ENCODE measurements around the gene SMARCC1.
"Not testable (repeated sequence)": the region's sequence is repeated elsewhere in the genome, so short reads cannot be mapped to it uniquely, and the experiment has no call there.

The SMARCC1 gene

DNA sequence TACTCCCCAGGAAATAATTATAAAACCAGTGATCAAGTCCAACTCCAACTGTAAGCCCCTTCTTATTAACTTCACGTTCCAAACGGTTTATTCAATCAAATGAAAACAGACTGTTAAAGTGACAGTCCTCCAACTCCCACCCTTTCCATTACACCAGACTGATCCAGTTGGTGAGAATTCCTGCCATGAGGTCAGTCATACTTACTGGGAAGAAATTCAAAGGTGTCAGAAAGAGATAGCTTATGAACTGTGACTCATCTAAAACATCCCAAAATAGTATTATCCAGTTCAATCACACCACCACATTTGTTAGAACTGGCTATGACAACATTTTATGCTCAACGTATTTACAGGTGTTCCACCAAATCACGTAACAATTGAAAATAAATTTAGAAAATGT, 19.5 kb downstream of the SMARCC1 start:
- no peak for DNase-seq

DNA sequence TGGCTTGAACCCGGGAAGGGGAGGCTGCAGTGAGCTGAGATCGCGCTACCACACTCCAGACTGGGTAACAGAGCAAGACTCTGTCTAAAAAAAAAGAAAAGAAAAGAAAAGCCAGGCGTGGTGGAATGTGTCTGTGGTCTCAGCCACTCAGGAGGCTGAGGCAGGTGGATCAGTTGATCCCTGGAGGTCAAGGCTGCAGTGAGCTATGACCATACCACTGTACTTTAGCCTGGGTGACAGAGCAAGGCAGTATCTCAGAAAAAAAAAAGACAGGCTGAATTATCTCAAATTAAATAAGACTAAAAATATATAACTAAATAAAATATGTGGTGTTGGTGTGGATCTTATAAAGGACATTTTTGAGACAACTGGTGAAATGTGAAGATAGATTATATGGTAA, 20.6 kb downstream of the SMARCC1 start:
- no peak for DNase-seq

GRCh38 chr3:47760207-47760606, 21.5 kb downstream of the SMARCC1 start:
- not testable (repeated sequence) for DNase-seq

GRCh38 chr3:47758261-47759025, 23.2 kb downstream of the SMARCC1 start:
- no peak for DNase-seq

DNA sequence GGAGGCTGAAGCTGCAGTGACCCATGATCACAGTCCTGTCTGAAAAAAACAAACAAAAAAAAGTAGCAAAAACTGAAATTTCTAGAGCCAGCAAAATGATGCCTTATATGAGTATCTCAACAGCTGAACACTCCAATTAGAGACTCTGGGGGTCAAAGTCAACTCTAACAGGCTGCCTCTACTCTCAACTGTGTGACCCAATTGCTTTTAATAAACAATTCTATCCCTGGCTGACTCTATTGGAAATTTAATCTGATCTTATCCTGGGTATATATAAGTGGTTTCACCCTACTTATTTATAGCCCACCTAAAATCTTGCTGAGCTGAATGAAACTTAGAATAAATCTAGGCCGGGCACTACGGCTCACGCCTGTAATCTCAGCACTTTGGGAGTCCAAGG, 29.0 kb downstream of the SMARCC1 start:
- no peak for DNase-seq

GRCh38 chr3:47750811-47751354, 30.8 kb downstream of the SMARCC1 start:
- not testable (repeated sequence) for DNase-seq

DNA sequence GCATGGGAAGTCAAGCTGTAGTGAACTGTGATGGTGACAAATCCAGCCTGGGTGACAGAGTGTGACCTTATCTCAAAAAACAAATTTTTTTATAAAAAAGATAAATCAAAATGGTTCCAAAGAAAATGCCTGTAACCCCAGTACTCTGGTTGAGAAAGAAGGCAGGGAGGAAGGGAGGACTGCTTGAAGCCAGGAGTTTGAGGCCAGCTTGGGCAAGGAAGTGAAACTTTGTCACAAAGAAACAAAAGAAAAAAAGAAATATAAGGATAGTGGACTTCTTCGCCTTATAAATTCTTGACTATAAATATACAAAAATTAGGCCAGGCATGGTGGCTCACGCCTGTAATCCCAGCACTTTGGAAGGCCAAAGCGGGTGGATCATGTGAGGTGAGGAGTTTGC, 34.1 kb downstream of the SMARCC1 start:
- DNase-seq: no peak

DNA sequence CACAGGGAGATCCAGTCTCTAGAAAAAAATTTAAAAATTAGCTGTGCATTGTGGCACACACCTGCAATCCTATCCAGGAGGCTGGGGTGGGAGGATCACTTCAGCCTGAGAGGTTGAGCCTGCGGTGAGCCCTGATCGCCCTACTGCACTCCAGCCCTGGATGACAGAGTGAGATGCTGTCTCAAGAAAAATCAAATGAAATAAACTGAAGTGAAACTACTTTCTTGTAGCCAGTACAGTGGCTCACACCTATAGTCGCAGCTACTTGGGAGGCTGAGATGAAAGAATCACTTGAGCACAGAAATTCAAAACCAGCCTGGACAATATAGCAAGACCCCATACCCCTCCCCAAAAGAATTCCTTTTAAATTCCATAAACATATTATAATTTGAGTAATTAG, 35.4 kb downstream of the SMARCC1 start:
- no peak for DNase-seq

- DNase-seq: no peak
Observed at GRCh38 chr3:47743855-47744254, 37.8 kb downstream of the SMARCC1 start.

- not testable (repeated sequence) for DNase-seq
Observed at GRCh38 chr3:47743352-47743751, 38.3 kb downstream of the SMARCC1 start.

- no peak for DNase-seq
Observed at GRCh38 chr3:47741925-47742324, 39.8 kb downstream of the SMARCC1 start.

- no peak for DNase-seq
Observed at GRCh38 chr3:47732143-47732542, 49.5 kb downstream of the SMARCC1 start.

DNA sequence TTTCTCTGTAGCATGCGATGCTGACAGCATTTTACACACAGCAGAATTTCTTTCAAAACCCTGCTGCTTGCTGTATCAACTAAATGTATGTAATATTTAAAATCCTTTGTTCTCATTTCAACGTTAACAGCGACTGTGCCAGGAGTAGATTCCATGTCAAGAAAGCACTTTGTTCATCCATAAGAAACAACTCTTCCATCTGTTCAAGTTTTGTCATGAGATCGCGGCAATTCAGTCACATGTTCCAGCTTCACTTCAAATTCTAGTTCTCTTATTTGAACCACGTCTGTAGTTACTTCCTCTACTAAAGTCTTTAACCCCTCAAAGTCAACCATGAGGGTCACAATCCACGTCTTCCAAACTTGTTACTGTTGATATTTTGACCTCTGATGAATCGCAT, 50.6 kb downstream of the SMARCC1 start:
- DNase-seq: no peak

DNA sequence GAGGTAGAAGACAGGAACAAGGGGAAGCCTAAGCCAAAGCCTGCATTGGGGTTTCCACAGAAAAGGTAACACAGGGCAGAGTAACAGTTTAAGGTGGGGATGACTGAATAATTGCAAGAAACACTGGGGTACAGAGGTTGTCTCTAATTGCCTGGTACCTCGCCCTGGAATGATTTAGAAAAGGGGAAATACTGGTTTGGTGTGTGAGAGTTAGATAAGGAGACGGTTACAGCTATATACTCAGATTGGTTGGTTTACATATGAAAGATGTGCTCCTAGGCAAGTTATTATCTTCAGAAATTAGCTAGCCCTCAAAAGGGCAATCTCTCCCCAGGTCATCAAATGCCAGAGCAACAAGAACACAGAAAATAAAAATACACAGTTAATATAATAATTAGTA, 58.8 kb downstream of the SMARCC1 start:
- no peak for DNase-seq

- DNase-seq: not testable (repeated sequence)
Observed at GRCh38 chr3:47717448-47717847, 64.2 kb downstream of the SMARCC1 start.

GRCh38 chr3:47716656-47717055, 65.0 kb downstream of the SMARCC1 start:
- no peak for DNase-seq

DNA sequence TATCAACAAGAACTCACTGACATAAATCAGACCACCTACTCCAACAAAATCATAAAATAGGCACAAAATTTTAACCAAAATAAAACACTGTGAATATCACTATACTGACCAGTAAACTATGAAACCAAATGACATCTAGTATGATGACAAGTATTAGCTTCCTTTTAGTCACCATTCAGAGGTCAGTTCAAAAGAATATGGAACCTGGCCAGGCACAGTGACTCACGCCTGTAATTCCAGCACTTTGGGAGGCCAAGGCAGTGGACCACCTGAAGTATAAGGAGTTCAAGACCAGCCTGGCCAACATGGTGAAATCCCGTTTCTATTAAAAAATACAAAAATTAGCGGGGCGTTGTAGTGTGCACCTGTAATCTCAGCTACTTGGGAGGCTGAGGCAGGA, 65.8 kb downstream of the SMARCC1 start:
- no peak for DNase-seq

- DNase-seq: no peak
Observed at GRCh38 chr3:47714606-47715005, 67.1 kb downstream of the SMARCC1 start.

GRCh38 chr3:47713655-47714054, 68.0 kb downstream of the SMARCC1 start:
- no peak for DNase-seq

- DNase-seq: no peak
Observed at GRCh38 chr3:47712398-47712797, 69.3 kb downstream of the SMARCC1 start.

- DNase-seq: no peak
Observed at GRCh38 chr3:47711596-47711995, 70.1 kb downstream of the SMARCC1 start.

DNA sequence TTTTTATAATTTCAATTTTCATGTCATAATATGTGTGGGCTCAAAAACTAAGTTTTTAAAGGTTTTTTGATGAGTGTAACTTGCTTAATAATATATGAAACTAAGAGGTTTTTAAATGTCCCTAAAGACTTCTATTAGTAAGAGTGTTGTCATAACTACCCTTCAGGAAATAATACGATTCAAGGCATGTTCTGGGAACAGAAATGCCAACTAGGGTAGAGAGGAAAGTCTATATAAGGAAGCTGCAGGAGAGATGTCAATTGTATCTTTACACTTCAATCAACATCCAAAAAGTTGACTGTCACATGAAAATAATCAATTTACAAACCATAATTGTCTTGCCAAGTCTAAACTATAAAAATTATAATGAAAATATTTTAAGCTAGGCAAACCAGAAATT, 76.3 kb downstream of the SMARCC1 start:
- no peak for DNase-seq

GRCh38 chr3:47704237-47704612, 77.5 kb downstream of the SMARCC1 start:
- no peak for DNase-seq

DNA sequence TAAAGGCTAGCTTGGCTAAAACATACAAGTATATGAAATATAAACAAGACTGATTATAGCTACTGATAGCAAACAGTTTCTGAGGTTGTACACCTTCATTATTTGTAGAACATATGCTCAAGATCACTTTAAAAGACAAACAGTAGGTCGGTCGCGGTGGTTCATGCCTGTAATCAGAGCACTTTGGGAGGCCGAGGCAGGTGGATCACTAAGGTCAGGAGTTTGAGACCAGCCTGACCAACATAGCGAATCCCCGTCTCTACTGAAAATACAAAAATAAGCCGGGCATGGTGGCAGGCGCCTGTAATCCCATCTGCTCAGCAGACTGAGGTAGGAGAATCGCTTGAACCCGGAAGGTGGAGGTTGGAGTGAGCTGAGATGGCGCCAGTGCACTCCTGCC, 80.3 kb downstream of the SMARCC1 start:
- no peak for DNase-seq

- no peak for DNase-seq
Observed at GRCh38 chr3:47692158-47692557, 89.5 kb downstream of the SMARCC1 start.
